ENCODE results near the gene PATE1. TPM values are rescaled to one million over a fixed set of nuclear protein-coding genes. Genes with fewer than 3 reads are reported as not detected.

PATE1 gene
- not detected in 2 replicates for total RNA-seq

GRCh38 chr11:125745979-125746378 lies at the start of gene PATE1:
Gene PATE1 (plus strand): TSS chr11:125746279. CDS start chr11:125746305, 26 bp downstream.

GRCh38 chr11:125778728-125779127 lies 32.6 kb downstream of the PATE1 start, which contains the start of gene PATE2:
Gene PATE2 (minus strand): TSS chr11:125778828. CDS start chr11:125778773, 55 bp downstream.

GRCh38 chr11:125787827-125788226 lies 41.7 kb downstream of the PATE1 start, which contains the start of gene PATE3:
Gene PATE3 (plus strand): TSS chr11:125788127. CDS start chr11:125788152, 25 bp downstream.

Other genes with a start within 250 kb of the PATE1 start
- gene EI24, start 176.8 kb upstream of the PATE1 start, total RNA-seq = 96.2 and 98.4 TPM in 2 replicates
- gene STT3A, start 153.4 kb upstream of the PATE1 start, total RNA-seq = 330 and 353 TPM in 2 replicates
- 13.1 and 20.6 TPM in 2 replicates for gene CHEK1, start 121.1 kb upstream of the PATE1 start, total RNA-seq
- not detected in 2 replicates for gene ACRV1, start 65.4 kb upstream of the PATE1 start, total RNA-seq
- 0.20 TPM in 1 of 2 replicates, not detected in the other for gene PATE2, start 32.5 kb downstream of the PATE1 start, total RNA-seq
- gene PATE3, start 41.8 kb downstream of the PATE1 start, total RNA-seq = not detected in 2 replicates
- not detected in 2 replicates for gene PATE4, start 87.0 kb downstream of the PATE1 start, total RNA-seq
- gene HYLS1, start 141.4 kb downstream of the PATE1 start, total RNA-seq = 2.4 and 3.1 TPM in 2 replicates
- 9.0 and 9.1 TPM in 2 replicates for gene PUS3, start 156.9 kb downstream of the PATE1 start, total RNA-seq
- gene DDX25, start 158.2 kb downstream of the PATE1 start, total RNA-seq = not detected in 2 replicates
- gene VSIG10L2, start 199.8 kb downstream of the PATE1 start, total RNA-seq = not detected in 2 replicates

Data from smooth muscle cell of the pulmonary artery (primary cell).